Amygdala (tissue), 56 donors: Measurements from ENCODE around the gene GPSM1.

Experiments used
- DNase-seq, 56 donors: peaks; one replicate each; lab custom pipeline; 2025; lab: John Stamatoyannopoulos, UW

The GPSM1 gene, protein sequence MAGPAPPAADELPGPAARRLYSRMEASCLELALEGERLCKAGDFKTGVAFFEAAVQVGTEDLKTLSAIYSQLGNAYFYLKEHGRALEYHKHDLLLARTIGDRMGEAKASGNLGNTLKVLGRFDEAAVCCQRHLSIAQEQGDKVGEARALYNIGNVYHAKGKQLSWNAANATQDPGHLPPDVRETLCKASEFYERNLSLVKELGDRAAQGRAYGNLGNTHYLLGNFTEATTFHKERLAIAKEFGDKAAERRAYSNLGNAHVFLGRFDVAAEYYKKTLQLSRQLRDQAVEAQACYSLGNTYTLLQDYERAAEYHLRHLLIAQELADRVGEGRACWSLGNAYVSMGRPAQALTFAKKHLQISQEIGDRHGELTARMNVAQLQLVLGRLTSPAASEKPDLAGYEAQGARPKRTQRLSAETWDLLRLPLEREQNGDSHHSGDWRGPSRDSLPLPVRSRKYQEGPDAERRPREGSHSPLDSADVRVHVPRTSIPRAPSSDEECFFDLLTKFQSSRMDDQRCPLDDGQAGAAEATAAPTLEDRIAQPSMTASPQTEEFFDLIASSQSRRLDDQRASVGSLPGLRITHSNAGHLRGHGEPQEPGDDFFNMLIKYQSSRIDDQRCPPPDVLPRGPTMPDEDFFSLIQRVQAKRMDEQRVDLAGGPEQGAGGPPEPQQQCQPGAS

DNA sequence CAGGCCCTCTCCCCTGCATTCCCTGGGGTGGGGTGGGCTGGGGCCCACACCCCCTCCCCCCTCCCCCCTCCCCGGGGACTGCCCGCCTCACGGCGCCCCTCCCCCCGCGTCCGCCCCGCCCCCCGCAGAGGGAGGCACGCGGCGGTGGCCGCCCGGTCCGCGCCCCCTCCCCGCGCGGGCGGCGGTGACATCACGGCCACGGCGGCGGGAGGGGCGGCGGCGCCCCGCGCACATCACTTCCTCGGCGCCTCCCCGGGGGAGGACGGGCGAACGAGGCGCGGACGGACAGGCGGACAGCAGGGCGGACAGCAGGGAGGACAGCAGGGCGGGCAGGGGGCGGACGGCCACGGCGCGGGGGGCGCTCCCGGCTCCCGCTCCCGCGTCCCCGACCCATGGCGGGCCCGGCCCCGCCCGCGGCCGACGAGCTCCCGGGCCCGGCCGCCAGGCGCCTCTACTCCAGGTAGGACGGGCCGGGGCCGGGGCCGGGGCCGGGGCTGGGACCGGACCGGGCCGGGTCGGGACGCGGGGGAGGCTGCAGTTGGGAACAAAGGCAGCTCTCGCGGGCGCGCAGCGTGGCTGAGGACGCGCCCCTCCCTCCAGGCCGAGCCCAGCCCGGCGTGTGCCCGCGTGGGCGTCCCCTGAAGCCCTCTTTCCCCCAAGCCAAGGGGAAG, at the start of gene GPSM1:
Gene GPSM1, plus strand, starts transcription at position 236 of the 671 bp plus-strand sequence. Its CDS starts 157 bp downstream, at position 393.
- peak in 30 of 56 donors; percentile 6 to 78 (median 39) for DNase-seq

DNA sequence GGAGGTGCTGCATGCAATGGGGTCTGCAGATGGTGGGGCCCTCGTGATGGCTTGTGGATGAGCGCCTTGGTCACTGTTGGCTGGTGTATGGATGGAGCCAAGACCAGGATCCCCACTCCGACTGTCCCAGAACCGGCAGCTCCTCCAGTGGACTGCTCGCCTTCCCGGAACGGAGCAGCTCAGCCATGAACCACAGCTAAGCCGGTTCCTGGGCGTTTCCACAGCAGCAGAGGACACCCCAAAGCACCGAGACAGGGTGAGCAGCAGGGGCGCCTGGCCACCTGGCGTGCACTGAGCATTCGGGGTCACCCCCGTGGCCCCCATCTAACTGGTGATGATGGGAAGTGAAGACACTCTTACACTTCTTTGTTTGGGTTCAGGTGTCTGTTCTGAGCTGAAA, 49.6 kb upstream of the GPSM1 start:
- DNase-seq: no peak

DNA sequence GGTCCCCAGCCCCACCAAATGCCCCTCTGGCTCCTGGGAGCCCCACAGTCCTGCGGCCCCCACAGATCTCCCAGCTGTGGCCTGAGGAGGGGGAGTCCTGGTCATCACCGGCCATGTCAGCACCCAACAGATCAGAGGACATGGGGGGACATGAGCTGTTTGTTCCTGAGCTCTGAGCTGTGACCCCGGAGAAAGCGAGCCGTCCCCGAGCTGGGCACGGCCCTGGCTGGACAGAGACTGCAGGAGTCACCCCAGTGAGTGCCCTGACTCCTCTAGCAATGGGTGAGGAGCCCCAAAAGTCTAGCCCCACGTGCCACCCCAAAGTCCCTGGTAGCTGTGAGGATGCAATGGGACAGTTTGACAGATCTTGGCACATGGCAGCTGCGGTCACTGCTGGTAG, 49.1 kb upstream of the GPSM1 start:
- no peak for DNase-seq

DNA sequence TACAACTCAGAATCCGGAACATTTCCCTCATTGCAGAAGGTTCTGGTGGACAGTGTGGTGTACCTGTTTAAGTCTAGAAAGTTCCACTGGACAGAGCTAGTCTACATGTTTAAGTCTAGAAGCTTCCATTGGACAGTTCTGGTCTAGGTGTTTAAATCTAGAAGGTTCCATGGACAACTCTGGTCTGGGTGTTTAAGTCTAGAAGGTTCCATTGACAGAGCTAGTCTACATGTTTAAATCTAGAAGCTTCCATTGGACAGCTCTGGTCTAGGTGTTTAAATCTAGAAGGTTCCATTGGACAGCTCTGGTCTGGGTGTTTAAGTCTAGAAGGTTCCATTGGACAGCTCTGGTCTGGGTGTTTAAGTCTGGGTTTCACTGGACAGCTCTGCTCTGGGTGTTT, 48.4 kb upstream of the GPSM1 start:
- DNase-seq: no peak

DNA sequence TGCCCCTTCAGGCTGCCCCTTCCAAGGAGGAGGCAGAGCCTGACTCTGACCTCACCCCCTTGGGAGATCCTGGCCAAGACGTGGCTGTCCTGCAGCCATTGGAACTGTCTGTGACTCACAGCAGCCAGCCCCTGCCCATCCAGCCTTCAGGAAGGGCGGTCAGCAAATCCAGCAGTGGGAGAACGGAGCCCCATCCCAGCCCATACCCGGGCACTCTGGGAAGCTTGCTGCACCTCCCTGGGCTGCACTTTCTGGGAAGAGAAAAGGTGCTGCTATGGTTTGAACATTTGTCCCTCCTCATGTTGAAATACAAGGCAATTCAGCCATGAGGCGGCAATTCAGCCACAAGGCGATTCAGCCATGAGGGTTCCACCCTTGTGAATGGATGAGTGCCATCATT, 47.9 kb upstream of the GPSM1 start:
- no peak for DNase-seq

DNA sequence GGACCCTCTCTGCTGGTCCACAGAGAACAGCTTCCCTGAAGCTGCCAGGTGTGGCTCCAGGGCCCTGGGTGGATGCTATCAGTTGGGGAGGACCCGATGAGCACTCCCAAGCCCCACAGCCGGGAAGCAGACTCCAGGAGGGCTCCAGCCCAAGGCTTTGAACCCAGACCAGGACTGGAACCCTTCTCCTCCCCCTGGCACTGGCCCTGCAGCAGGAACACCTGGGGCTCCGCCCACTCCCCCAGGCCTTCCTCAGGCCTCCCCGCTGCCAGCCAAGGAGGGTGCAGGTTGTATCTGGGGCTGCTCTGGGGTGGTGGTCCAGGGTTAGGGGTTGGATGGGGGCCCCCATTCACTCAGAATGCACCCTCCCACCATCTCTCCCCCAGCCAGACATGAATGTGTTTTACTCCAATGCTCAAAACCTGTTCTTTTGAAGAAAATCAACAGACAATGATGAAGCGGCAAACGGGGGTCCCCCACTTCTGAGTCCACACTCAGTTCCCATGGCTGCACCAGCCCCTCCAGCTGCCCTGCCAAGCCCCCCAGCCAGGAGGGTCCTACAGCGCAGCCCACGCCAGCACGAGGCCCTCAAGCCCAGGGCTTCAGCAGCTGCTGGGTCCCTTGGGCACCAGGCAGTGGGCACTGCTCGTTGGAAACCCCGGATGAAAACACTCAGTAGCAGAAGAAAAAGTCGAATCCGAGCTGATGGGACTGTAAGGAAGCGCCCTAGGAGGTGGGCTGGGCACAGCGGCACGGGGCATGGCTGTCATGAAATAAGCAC, 46.6 kb upstream of the GPSM1 start:
- DNase-seq: no peak

DNA sequence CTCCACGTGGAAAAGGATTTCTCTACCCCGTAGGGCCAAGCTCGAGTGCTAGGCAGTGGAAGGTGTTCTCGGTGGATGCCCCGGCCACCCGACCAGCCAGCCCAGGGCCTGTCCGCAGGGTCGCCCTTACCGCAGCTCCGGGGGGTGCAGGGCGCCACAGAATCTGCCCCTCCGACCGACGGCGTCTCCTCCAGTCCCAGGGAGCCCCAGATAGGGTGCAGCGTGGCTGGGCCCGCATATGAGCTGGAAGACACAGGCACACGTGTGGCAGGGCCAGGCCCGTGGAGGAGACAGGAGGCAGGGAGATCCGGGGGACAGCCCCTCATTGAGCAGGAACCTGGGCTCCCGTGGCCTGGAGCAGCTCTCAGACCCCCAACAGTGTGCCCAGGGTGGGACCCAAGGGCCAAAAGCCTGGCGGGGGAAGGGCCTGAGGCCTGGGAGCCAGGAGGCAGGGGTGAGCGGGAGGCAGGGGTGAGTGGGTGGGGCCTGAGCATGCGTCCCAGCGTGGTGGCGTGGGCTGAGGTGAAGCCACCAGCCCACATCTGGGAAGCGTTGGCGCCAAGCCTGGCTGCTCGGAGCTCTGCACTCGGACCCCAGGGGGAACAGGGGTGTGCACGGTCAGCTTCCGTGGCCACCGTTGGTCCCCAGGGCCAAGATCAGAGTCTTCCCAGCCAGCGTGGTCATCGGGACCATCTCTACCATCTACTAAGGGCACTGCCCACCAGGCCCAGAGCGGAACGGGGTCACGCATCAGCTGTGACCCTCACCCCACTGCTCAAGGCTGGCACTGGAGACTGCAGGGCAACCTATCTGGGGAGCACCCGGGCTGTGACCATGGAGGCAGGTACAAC, 45.7 kb upstream of the GPSM1 start:
- no peak for DNase-seq

DNA sequence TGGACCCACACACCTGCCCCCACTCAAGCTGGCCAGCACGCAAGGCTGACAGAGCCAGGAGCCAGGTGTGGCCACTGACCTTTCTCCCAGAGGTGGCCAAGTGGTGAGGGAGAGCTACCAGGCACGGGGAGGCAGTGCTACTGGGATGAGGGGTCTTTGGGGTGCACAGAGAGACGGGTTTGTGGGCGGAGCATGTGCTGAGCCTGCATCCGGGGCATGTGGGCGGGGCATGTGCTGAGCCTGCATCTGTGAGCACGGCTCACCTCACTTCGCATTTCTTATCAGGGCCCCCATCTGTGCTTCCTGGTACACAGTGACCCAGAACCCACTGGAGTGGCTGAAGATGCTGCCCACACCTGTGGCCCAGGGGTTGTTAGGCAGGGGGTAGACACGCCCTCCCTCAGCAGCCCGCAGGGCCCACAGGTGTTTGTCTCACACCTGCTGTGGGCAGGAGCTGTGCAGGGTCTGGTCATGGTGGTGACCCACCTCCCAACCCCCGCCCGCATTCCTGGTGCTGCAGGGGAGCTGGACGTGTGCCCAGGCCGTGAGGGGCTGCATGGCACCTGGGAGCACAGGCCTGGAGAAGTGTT, 45.0 kb upstream of the GPSM1 start:
- DNase-seq: no peak

DNA sequence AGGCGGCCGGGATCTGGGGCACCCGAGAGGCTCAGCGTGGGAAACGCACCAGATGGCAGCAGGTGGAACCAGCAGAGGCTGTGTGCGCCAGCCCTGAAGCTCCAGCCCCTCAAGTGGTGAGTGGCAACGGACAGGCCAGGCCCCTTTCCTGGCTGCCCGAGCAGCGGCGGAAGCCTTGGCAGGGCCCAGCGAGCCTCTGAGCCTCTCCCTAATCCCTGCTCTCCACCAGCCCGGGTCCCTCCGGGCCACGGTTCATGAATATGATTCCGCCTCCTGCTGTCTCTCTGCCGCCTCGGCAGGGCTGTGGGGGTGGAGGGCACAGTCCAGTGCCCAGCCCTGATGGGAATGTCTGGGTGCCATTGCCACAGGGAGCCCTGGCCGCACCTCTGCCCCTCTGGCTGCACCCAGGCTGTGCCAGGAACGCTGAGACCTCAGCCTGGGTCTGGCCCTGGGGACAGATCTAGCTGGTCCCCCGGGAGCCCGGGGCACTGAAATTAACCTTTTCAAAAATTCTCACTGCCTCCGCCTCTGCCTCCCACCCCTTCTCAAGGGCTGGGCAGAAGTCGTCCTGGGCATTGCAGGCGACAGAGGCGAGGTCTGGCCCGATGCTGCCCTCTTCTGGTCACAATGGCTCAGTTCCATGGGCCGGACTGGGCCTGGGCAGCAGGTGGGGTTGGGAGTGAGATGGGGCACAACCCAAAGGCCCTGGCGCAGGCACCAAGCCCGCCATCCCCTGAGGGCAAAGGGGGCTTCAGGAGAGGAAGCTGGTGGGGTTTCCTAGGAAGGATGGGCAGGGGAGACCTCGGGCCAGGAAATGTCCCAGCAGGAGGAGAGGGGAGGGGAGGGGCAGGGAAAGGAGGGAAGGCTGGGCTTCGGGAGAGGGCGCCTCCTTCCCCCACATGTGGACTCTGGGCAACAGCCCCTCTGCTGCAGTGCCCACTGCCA, 43.8 kb upstream of the GPSM1 start:
- DNase-seq: peak in 51 of 56 donors; percentile 19 to 84 (median 52)

DNA sequence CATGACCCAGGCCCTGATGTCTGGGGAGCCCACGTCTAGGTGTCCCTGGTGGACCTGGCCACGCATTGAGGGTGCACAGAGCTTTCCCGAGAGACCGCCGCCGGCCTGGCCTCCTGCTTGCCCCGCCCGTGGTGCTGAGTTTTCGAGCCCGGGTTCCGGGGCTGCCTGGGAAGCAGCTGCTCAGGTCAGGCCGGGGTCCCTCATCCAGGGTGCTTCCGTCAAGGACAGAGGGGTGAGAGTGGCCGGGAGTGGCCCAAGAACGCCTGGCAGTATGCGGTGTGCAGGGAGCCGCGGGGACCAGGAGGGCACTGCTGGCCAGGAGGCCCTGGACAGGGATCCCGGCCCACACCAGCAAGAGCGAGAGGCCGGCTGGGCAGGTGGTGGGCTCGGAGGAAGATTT, 43.0 kb upstream of the GPSM1 start:
- no peak for DNase-seq

DNA sequence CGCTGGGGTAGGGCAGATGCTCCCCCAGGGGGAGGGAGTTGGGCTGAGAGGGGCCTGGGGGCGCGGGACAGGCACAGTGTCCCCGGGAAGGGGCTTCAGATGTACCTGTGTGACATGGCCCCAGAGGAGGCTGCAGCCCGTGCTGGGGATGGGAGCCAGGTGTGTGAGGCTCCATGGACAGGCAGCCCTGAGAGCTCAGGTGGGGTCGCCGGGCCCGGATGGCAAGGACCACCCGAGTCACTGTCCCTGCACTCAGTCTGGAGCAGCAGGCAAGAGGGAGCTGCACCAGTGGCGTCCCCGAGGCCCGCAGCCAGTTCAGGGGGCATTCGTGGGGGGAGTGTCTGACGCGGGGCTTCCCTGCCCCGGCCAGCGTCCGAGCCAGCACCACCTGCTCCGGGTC, 42.4 kb upstream of the GPSM1 start:
- DNase-seq: no peak

DNA sequence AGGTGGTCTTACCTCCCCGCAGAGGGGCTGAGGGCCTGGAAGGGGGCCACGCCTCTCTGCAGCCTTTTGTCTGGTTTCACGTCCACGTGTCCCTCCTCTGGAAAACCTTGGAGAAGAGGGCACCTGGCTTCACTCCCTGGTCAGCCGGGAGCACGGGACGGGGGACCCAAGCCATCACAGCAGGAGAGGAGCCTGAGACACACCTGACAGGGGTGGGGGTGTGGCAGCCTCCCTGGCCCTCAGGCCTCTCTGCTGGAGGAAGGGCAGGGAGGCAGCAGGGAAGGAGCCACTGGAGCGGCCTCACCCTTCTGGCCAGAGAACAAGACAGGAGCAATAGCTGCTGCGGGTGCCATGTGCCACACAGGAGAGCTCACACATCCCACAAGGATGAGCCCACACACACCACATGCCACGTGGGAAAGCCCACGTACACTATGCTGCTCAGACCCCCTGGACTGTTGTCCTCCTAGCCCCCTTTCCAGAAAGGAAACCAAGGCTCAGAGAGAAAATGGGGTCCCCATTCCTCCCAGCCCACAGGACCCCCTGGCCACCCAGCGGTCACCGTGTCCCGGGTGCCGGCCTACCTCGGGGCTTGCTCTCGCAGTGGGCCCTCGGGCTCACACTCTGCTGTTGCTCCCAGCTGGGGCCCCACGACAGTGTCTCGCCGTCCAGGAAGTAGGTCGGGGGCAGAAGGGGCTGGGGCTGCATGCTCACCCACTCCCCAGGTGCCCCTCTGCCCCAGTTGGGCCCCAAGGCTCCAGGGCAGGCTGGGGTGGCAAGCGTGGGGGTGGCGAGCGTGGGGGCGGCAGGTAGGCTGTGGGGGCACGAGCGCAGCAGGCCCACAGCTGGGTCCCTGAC, 41.6 kb upstream of the GPSM1 start:
- no peak for DNase-seq

DNA sequence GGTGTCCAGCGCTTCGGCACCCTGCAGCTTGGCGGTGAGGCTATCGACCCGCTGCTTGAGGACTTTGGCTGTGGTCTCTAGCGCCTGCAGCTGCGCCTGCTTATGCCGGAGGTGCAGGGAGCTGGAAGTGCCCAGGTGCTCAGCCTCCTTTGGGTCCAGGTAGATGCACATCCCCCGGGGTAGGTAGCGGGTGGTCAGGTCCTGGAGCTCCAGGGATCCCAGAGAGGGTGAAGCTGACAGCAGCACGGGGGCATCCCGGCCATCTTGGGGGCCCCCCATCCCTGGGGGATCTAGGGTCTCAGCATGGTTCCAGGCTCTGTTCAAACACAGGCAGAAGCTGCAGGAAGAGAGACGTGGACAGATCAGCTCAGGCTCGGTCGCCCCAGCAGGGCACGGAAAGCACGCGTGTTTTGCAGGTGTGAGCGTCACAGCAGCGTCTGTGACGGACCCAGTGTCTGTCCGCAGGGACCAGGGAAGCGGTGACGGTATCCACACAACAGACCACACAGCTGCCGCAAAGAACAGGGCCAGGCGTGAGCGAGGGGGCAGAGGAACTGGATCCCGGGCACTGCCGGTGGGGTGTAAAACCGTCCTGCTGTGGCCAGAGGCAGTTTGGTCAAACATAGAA, 40.9 kb upstream of the GPSM1 start:
- DNase-seq: no peak

DNA sequence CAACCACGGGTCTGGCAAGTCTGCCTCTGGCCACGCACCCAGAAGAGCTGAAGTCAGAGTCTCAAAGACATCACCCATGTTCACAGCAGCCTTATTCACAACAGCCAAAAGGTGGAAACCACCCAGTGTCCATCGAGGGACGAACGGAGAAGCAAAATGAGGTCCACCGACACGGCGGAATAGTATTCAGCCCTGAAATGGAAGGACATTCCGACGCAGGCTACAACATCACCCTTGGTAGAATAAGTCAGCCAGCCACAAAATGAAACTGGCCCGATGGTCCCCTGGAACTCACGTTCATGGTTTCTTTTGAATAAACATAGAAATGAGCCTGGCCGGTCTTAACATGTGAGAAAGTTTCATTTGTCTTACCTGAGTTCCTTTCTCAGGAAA, 40.4 kb upstream of the GPSM1 start:
- DNase-seq: no peak

DNA sequence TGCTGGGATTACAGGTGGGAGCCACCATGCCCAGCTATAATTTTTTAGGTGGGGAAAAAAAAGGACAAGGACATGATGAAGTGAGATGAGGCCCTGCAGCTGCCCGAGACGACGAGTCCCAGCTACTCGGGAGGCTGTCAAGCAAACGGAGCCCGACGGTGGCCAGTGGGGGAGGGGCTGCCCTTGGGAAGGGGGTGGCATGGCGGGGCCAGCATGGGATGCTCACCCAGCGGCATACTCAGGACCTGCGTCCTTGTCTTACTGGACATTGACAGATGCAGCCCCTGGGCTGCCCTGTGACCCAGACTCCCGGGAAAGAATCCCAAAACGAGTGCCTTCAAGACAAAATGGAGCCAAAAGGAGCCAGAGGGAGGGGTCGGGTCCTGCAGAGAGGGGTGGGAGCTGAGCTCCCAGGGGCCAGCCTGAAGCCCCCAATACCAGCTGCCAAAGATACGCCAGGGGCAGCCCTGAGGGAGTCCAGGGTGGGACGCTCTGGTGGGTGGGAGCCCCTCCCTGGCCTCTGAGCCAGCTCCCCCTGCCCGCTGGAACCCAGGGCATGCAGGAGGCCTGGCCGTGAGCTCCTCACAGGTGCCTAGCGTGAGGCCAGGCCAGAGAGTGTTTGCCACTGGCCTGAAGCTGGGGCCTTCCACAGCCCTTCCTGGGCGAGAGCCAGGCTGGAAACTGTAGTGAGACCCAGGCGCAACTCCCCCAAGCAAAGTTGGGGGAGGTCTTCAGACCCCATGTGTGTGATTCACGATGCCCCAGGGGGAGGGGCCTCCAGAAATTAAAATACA, 39.2 kb upstream of the GPSM1 start:
- no peak for DNase-seq
